ENCODE measurements around the gene CAMTA2. TPM values are rescaled to one million over a fixed set of nuclear protein-coding genes. Genes with fewer than 3 reads are reported as not detected.

CAMTA2 gene
- total RNA-seq, 2 donors from 2014 or later = 49.1 to 52.2 TPM

Small RNA genes within 50 kb of the gene (microRNA-seq; reads per million reads assigned to microRNA genes)
- 0 to 1.4 reads per million in 2 donors for gene MIR6864
- 0 reads per million in 2 donors for gene MIR6865

Other genes starting within 250 kb of the CAMTA2 start
- gene ZMYND15, start 247.8 kb downstream of the CAMTA2 start, total RNA-seq = 1 to 10 TPM; 1.1 to 1.9 TPM
- gene CXCL16, start 247.7 kb downstream of the CAMTA2 start, total RNA-seq = 10 to 100 TPM; 36.2 to 52.3 TPM
- gene TM4SF5, start 215.8 kb downstream of the CAMTA2 start, total RNA-seq = 10 to 100 TPM; 17.3 to 26.9 TPM
- under 1 TPM; 0.73 to 0.79 TPM for gene VMO1, start 201.3 kb downstream of the CAMTA2 start, total RNA-seq
- under 1 TPM; 0.49 to 0.61 TPM for gene GLTPD2, start 198.7 kb downstream of the CAMTA2 start, total RNA-seq
- gene PSMB6, start 191.5 kb downstream of the CAMTA2 start, total RNA-seq = 10 to 100 TPM; 79.4 to 99.6 TPM
- 10 to 100 TPM; 26.1 to 27.5 TPM for gene PLD2, start 180.5 kb downstream of the CAMTA2 start, total RNA-seq
- gene MINK1, start 154.3 kb downstream of the CAMTA2 start, total RNA-seq = 100 to 1,000 TPM; 193 to 205 TPM
- 1 to 10 TPM; 1.3 to 1.8 TPM for gene C17orf107, start 88.1 kb downstream of the CAMTA2 start, total RNA-seq
- under 1 TPM; 0.43 to 0.81 TPM for gene CHRNE, start 84.6 kb downstream of the CAMTA2 start, total RNA-seq
- gene GP1BA, start 55.4 kb downstream of the CAMTA2 start, total RNA-seq = not detected
- gene SLC25A11, start 47.6 kb downstream of the CAMTA2 start, total RNA-seq = 10 to 100 TPM; 77.5 to 90.0 TPM
- 100 to 1,000 TPM in 1 of 2 donors, 10 to 100 TPM in 1; 96.5 to 105 TPM for gene RNF167, start 47.4 kb downstream of the CAMTA2 start, total RNA-seq
- gene PFN1, start 39.1 kb downstream of the CAMTA2 start, total RNA-seq = 100 to 1,000 TPM; 720 to 812 TPM
- gene ENO3, start 36.6 kb downstream of the CAMTA2 start, total RNA-seq = 1 to 10 TPM; 7.3 to 8.9 TPM
- gene SPAG7, start 19.9 kb downstream of the CAMTA2 start, total RNA-seq = 10 to 100 TPM; 49.3 to 68.2 TPM
- 1 to 10 TPM; 1.9 TPM for gene INCA1, start 9.8 kb upstream of the CAMTA2 start, total RNA-seq
- 100 to 1,000 TPM; 212 to 226 TPM for gene KIF1C, start 10.3 kb upstream of the CAMTA2 start, total RNA-seq
- 1 to 10 TPM; 2.4 to 2.5 TPM for gene SLC52A1, start 47.8 kb upstream of the CAMTA2 start, total RNA-seq
- 1 to 10 TPM; 8.0 to 8.6 TPM for gene ZFP3, start 90.8 kb upstream of the CAMTA2 start, total RNA-seq
- gene ZNF232, start 124.2 kb upstream of the CAMTA2 start, total RNA-seq = 1 to 10 TPM; 7.1 to 7.7 TPM
- under 1 TPM; 0.08 to 0.12 TPM for gene USP6, start 128.4 kb upstream of the CAMTA2 start, total RNA-seq
- 1 to 10 TPM; 3.7 to 3.9 TPM for gene ZNF594, start 204.2 kb upstream of the CAMTA2 start, total RNA-seq
- 1 to 10 TPM in 1 of 2 donors, under 1 TPM in 1; 0.64 to 2.3 TPM for gene SCIMP, start 247.2 kb upstream of the CAMTA2 start, total RNA-seq

Measured in left colon (tissue), 2 donors.